GM21381 (cell line): ENCODE results near the gene PC.

Experiments used
- ATAC-seq: cut with Tn5 transposase; IDR thresholded peaks from one replicate; pipeline ENCODE4 v1.9.1; 2021; ENCODE audit warnings: mild to moderate bottlenecking, moderate library complexity; ENCODE audit not compliant: unreplicated experiment

PC gene

DNA sequence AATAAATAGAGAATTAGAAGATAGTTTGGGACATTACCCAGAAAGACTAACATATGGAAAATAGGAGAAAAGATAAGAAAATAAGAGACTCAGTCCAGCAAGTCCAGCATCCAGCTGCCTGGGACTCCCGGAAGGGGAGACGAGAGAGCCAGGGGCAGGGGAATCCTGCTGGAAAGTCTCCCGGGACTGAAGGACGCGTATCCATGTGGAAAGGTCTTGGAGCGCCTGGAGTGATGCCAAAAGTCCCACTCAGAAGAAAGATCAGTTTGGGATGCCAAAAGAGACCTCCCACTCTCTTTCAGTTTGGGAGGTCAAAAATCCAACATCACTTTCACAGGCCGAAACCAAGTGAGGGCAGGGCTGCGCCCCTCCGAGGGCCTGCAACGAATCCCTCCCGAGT lies 70.7 kb downstream of the PC start:
- no peak for ATAC-seq

- ATAC-seq, result no peak
These were observed 71.4 kb downstream of the PC start for GRCh38 chr11:66886671-66887221.

GRCh38 chr11:66885950-66886440 lies 72.2 kb downstream of the PC start:
- no peak for ATAC-seq

GRCh38 chr11:66885469-66885868 lies 72.7 kb downstream of the PC start:
- ATAC-seq, result no peak

DNA sequence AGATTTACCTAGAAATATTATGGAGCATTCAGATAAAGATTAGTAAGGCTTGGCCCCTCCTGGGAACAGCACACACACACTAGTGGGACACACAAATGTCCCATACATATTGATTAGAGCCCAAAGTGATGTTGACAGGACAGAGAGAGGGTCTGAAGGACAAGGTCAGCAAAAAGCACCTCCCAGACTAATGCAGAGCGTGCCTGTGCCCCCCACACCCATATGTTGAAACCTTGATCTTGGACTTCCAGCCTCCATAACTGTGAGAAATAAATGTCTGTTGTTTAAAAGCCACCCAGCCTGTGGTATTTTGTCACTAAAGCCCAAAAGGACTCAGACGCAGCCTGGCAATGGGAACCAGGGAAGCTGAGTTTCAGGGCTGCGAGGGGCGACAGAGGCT lies 73.7 kb downstream of the PC start:
- no peak for ATAC-seq

DNA sequence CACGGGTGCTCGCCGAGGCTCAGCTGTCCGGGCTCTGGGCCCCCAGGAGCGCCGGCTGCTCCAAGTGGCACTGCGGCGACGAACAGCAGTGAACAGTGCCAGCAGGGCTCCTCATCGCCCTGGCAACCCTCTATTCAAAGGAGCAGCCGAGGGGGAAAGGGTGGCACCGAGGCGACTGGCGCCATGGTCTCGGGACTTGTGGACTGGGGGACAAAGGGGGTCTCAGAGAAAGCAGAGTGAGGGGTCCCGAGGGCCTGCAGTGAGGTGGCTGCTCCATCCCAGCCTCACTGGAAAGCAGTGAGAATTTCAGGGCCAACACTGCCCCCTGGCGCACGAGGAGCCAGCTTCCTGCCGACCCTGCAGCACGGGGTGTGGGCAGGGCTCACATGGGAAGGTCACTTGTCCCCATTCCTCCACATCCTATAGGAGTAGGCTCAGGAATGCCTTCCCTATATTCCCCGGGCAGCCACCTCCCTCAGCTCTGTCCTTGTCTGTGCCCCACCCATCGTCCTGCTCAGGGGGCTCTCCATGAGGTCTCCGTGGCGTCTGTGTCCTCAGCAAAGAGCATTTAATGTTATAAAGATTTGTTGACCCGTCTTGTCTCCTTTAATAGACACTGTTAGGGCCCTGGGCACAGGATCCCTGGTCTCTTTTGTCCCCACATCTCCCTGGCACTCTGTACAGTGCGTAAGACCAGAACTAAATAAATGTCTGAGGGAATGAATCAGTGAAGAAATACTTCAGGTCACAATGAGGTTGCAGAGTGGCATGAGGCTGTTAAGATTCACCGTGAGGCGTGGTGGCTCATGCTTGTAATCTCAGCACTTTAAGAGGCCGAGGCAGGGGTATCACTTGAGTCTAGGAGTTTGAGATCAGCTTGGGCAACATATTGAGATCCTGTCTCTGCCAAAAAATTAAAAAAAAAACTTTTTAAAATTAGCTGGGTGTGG lies 74.9 kb downstream of the PC start:
- ATAC-seq, result no peak

- ATAC-seq, result no peak
These were observed 75.6 kb downstream of the PC start for GRCh38 chr11:66882561-66883015.

DNA sequence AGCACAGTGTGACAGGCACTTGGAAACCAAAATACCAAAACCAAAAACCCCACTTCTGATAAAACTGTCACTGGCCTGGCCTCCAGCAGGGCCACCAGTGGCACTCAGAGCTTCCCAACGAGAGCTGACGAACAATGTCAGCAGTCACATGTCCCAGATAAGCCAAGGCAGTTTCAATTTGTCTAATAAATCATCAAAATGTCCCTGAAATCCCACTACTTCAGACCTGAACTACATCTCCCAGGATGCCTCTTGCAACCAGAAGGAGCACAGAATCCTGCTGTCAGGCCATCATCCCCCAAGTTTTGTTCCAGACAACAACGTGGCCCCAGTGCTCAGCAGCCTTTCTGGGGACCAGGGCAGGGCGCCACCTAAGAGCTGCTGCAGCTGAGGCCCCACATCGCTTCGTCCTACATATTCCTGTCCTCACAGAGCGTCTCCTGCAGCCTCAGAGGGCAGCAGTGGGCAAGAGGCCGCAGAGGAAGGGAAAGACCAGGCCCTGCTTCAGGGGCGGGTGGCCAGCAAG lies 76.2 kb downstream of the PC start:
- no peak for ATAC-seq

DNA sequence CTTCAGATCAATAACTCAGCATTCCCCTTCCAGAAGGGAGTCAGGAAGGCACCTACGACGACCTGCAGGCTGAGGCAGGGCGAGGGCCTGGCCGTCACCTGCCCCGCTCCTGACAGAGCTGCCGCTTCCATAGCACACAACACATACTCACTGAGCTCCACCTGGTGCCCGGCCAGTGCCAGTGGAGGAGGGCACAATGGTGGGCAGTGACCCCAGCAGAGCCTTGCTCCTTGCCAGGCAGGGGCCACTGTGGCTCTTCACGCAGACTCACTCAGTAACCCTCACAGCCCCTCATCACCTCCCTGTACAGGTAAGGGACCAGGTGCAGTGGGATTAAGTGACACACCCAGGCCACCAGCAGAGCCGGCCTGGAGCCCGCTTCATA lies 76.7 kb downstream of the PC start:
- ATAC-seq, result no peak

GRCh38 chr11:66880496-66881450 lies 77.4 kb downstream of the PC start:
- ATAC-seq, result no peak

DNA sequence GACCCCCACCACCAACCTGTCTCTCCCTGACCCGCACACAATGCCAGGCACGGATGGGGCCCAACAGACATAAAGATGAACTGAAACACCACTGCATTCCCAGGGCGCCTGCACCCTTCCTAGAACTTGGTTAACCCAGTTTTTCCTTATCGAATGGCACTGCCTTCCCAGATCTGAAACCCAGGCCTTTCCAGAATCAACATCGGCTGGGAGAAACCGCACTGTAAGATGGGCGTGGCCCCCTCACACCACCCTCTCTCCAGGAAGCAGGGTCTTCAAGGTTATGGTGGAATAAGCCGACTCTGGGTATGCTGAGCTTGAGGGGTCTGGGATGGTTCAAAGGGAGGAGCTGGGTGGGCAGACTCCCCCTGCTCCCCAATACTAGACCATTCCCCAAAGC lies 78.2 kb downstream of the PC start:
- ATAC-seq, result no peak

DNA sequence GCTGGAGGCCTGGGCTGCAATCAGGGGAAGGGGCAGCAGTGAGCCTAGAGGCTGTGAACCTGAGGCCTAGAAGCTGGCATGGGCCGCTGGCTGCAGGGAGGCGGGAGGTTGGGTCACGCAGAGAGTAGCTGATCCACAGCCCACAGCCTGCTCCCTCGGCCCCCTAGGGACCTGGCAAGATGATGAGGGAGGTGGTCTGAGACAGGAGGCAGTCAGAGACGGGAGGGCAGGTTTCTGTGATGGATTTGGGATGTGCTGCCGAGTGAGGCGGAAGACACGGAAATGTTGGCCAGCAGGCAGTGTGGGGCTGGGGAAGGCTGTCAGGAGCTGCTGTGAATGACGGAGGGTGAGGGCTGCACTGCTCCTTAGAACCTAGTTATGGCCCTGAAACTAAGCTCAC lies 78.6 kb downstream of the PC start:
- ATAC-seq, result no peak

- ATAC-seq, result no peak
These were observed 79.2 kb downstream of the PC start for GRCh38 chr11:66879000-66879399.

- no peak for ATAC-seq
These were observed 79.7 kb downstream of the PC start for GRCh38 chr11:66878474-66878873.

- ATAC-seq, result no peak
These were observed 80.4 kb downstream of the PC start for GRCh38 chr11:66877588-66878385.

DNA sequence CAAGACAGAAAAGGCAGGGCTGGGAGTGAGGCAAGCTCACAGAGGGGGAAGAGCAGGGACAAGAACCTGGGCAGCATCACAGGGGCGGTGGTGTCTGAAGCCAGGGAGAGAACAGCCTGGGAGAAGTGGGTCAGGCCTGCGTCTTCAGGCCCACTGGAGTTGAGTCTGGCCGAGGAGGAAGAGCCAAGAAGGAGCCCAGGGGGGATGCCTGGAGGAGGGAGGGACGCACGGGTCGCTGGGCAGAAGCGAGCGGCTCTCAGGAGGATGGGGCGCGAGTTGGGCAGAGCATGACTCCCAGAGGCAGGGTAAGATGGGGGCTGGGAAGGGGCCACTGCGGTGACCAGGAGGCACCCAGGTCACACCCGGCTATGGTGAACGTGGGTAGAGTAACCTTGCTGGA lies 82.8 kb downstream of the PC start:
- no peak for ATAC-seq

- no peak for ATAC-seq
These were observed 84.0 kb downstream of the PC start for GRCh38 chr11:66874232-66874631.

DNA sequence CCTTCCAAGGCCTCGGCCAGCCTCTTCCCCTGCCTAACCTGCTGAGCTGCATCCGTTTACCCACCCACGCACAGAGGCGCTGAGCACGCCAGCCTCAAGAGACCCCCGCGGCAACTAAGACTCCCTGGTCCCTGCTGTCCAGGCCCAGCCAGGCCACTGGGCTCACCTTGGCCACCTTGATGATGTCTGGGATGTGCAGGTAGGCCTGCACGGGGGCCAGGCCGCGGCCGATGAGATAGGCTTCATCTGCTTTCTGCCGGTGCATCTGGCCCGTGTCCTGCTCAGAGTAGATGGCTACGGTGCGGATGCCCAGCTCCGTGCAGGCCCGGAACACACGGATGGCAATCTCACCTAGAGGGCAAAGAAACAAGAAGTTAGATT lies 86.7 kb downstream of the PC start:
- no peak for ATAC-seq

GRCh38 chr11:66870616-66871520 lies 87.3 kb downstream of the PC start:
- ATAC-seq, result no peak
